ENCODE data around the gene MYL6.

The MYL6 gene

GRCh38 chr12:56146492-56147460 is 11.4 kb upstream of the MYL6 start:
- H3K27me3 Mint-ChIP-seq (ENCODE audit: low read depth) = no peaks in the 10 kb centered on the region
- no peaks in the 10 kb centered on the region for H3K9me3 Mint-ChIP-seq
- TF ChIP-seq CTCF (IDR thresholded peaks at IDR 0.05; ENCODE audit: unreplicated experiment in 3 of 3) = no peak
- H3K36me3 Mint-ChIP-seq (ENCODE audit: low read depth) = peaks cover 25% of the 10 kb centered on the region
- H3K4me3 Mint-ChIP-seq = peak overlapping the region in 1 of 3 experiments; percentile 2
- H3K27ac Mint-ChIP-seq = peak overlapping the region; percentile 81 to 90 (median 81)
- peaks cover 28% of the 10 kb centered on the region for H3K4me1 Mint-ChIP-seq

GRCh38 chr12:56150563-56150962 is 7.6 kb upstream of the MYL6 start:
- Mint-ChIP-seq H3K4me3 (peak overlapping the region; percentile 73 to 99 (median 97)), H3K9me3 (no peaks in the 10 kb centered on the region), H3K36me3 (ENCODE audit: low read depth) (peaks cover 10% of the 10 kb centered on the region), H3K4me1 (peaks cover 62% of the 10 kb centered on the region), H3K27me3 (ENCODE audit: low read depth) (no peaks in the 10 kb centered on the region), H3K27ac (peak overlapping the region; percentile 67 to 87 (median 76))
- TF ChIP-seq CTCF (IDR thresholded peaks at IDR 0.05; ENCODE audit: unreplicated experiment in 3 of 3) = no peak

- Mint-ChIP-seq H3K4me3 (peak overlapping the region; percentile 97 to 100 (median 99)), H3K4me1 (peaks cover 57% of the 10 kb centered on the region), H3K27ac (peak overlapping the region; percentile 87 to 97 (median 93)), H3K36me3 (ENCODE audit: low read depth) (peaks cover 13% of the 10 kb centered on the region), H3K9me3 (no peaks in the 10 kb centered on the region), H3K27me3 (ENCODE audit: low read depth) (no peaks in the 10 kb centered on the region)
- TF ChIP-seq CTCF (IDR thresholded peaks at IDR 0.05; ENCODE audit: unreplicated experiment in 3 of 3) = peak; percentile 32 to 33 (median 33)
Observed at GRCh38 chr12:56151672-56152131, 6.5 kb upstream of the MYL6 start.

GRCh38 chr12:56152132-56152755 is 5.9 kb upstream of the MYL6 start, which contains the start of gene MYL6B:
Gene MYL6B, plus strand, starts transcription at chr12:56152587. Its CDS starts 1,332 bp downstream, at chr12:56153919.
- no peak for TF ChIP-seq CTCF (IDR thresholded peaks at IDR 0.05; ENCODE audit: unreplicated experiment in 3 of 3)
- Mint-ChIP-seq H3K27ac (peak within 1 kb of the TSS; percentile 87 to 97 (median 93)), H3K27me3 (ENCODE audit: low read depth) (no peaks in the 10 kb centered on the region)

GRCh38 chr12:56152756-56153677 is 5.1 kb upstream of the MYL6 start:
- no peaks in the 10 kb centered on the region for H3K27me3 Mint-ChIP-seq (ENCODE audit: low read depth)
- H3K4me3 Mint-ChIP-seq = peak overlapping the region; percentile 97 to 100 (median 99)
- H3K9me3 Mint-ChIP-seq = no peaks in the 10 kb centered on the region
- no peak for TF ChIP-seq CTCF (IDR thresholded peaks at IDR 0.05; ENCODE audit: unreplicated experiment in 3 of 3)
- peaks cover 13% of the 10 kb centered on the region for H3K36me3 Mint-ChIP-seq (ENCODE audit: low read depth)
- peak overlapping the region; percentile 87 to 97 (median 93) for H3K27ac Mint-ChIP-seq
- H3K4me1 Mint-ChIP-seq = peaks cover 59% of the 10 kb centered on the region

More at GRCh38 chr12:56152132-56152755, 5.9 kb upstream of the MYL6 start, which contains the start of gene MYL6B:
- peak within 1 kb of the TSS; percentile 97 to 100 (median 99) for H3K4me3 Mint-ChIP-seq
- peaks cover 13% of the 10 kb centered on the region for H3K36me3 Mint-ChIP-seq (ENCODE audit: low read depth)
- no peaks in the 10 kb centered on the region for H3K9me3 Mint-ChIP-seq
- H3K4me1 Mint-ChIP-seq = peaks cover 55% of the 10 kb centered on the region

Data from nephron (organoid).